H9 (cell line): Measurements from ENCODE around the gene RXYLT1. TPM values are rescaled to one million over a fixed set of nuclear protein-coding genes. Genes with fewer than 3 reads are reported as not detected.
"Not testable (repeated sequence)": the region's sequence is repeated elsewhere in the genome, so short reads cannot be mapped to it uniquely, and the experiment has no call there.

Experiments
- DNase-seq: peaks from one replicate; pipeline ENCODE4 v3.0.0-alpha.2; 2017
- H2AFZ ChIP-seq: one replicate; pipeline ENCODE4 v1.6.1; 2013; ENCODE audit warnings: mild to moderate bottlenecking, low read length, control low read depth, moderate library complexity
- H2AK5ac ChIP-seq: 2 replicates; pipeline ENCODE4 v1.6.1; 2013; ENCODE audit warnings: low read length, control low read depth, mixed read lengths; ENCODE audit not compliant: insufficient read length
- H2BK120ac ChIP-seq: one replicate; pipeline ENCODE4 v1.6.1; 2013; ENCODE audit warnings: low read depth, mild to moderate bottlenecking, low read length, control low read depth, inconsistent platforms; ENCODE audit not compliant: poor library complexity, severe bottlenecking
- H2BK12ac ChIP-seq: 2 replicates; pipeline ENCODE4 v1.6.1; 2013; ENCODE audit warnings: low read length, control low read depth, mixed read lengths, low read depth; ENCODE audit not compliant: insufficient read length
- H2BK15ac ChIP-seq: 2 replicates; pipeline ENCODE4 v1.6.1; 2013; ENCODE audit warnings: low read depth, low read length, control low read depth
- H2BK20ac ChIP-seq: one replicate; pipeline ENCODE4 v1.6.1; 2013; ENCODE audit warnings: low read depth, mild to moderate bottlenecking, low read length, control low read depth, inconsistent platforms; ENCODE audit not compliant: poor library complexity, severe bottlenecking
- H2BK5ac ChIP-seq: 2 replicates; pipeline ENCODE4 v1.6.1; 2013; ENCODE audit warnings: low read length, control low read depth, mixed read lengths; ENCODE audit not compliant: insufficient read length
- H3K14ac ChIP-seq: 2 replicates; pipeline ENCODE4 v1.6.1; 2013; ENCODE audit warnings: low read length, control low read depth; ENCODE audit not compliant: insufficient read depth
- H3K18ac ChIP-seq: 2 replicates; pipeline ENCODE4 v1.6.1; 2013; ENCODE audit warnings: low read depth, mild to moderate bottlenecking, mixed read lengths, low read length, control low read depth; ENCODE audit not compliant: insufficient read length
- H3K23ac ChIP-seq: 2 replicates; pipeline ENCODE4 v1.6.1; 2013; ENCODE audit warnings: low read length, control low read depth, mixed read lengths, low read depth; ENCODE audit not compliant: insufficient read length
- H3K23me2 ChIP-seq: 2 replicates; pipeline ENCODE4 v1.6.1; 2013; ENCODE audit warnings: low read depth, mild to moderate bottlenecking, mixed read lengths, low read length, control low read depth; ENCODE audit not compliant: insufficient read length, poor library complexity, severe bottlenecking
- H3K27ac ChIP-seq: 2 replicates; pipeline ENCODE4 v1.5.1; 2013; ENCODE audit warnings: low read length, control low read depth, mixed read lengths, low read depth; ENCODE audit not compliant: insufficient read length
- H3K27me3 ChIP-seq: 2 replicates; pipeline ENCODE4 v1.6.1; 2013; ENCODE audit warnings: low read length, control low read depth, inconsistent platforms; ENCODE audit not compliant: insufficient read depth
- H3K4ac ChIP-seq: 2 replicates; pipeline ENCODE4 v1.6.1; 2013; ENCODE audit warnings: low read depth, mild to moderate bottlenecking, control low read depth, inconsistent platforms, low read length, moderate library complexity
- H3K4me1 ChIP-seq: 2 replicates; pipeline ENCODE4 v1.6.1; 2013; ENCODE audit warnings: low read length, control low read depth, inconsistent platforms; ENCODE audit not compliant: insufficient read depth
- H3K4me2 ChIP-seq: 2 replicates; pipeline ENCODE4 v1.6.1; 2013; ENCODE audit warnings: low read length, control low read depth, mixed read lengths; ENCODE audit not compliant: insufficient read length, insufficient read depth
- H3K56ac ChIP-seq: 2 replicates; pipeline ENCODE4 v1.6.1; 2013; ENCODE audit warnings: low read depth, mild to moderate bottlenecking, mixed read lengths, low read length, control low read depth; ENCODE audit not compliant: insufficient read length
- H3K79me1 ChIP-seq: 2 replicates; pipeline ENCODE4 v1.6.1; 2013; ENCODE audit warnings: low read depth, mild to moderate bottlenecking, moderate library complexity, low read length, control low read depth, inconsistent platforms; ENCODE audit not compliant: insufficient read depth, poor library complexity, severe bottlenecking
- H3K79me2 ChIP-seq: 2 replicates; pipeline ENCODE4 v1.6.1; 2013; ENCODE audit warnings: low read length, control low read depth, inconsistent platforms; ENCODE audit not compliant: insufficient read depth
- H3K9ac ChIP-seq: 2 replicates; pipeline ENCODE4 v1.6.1; 2013; ENCODE audit warnings: low read length, control low read depth, mixed read lengths; ENCODE audit not compliant: insufficient read length; ENCODE audit errors: extremely low read depth
- H3K9me3 ChIP-seq: one replicate; pipeline ENCODE4 v1.6.1; 2013; ENCODE audit warnings: low read depth, low read length, inconsistent platforms; ENCODE audit not compliant: control insufficient read depth
- H3T11ph ChIP-seq: one replicate; pipeline ENCODE4 v1.6.1; 2013; ENCODE audit warnings: mild to moderate bottlenecking, low read length, control low read depth, inconsistent platforms
- H4K20me1 ChIP-seq: one replicate; pipeline ENCODE4 v1.6.1; 2013; ENCODE audit not compliant: control insufficient read depth, insufficient read length, insufficient read depth
- H4K5ac ChIP-seq: 2 replicates; pipeline ENCODE4 v1.6.1; 2013; ENCODE audit warnings: low read depth, mild to moderate bottlenecking, mixed read lengths, low read length, control low read depth; ENCODE audit not compliant: insufficient read length
- H4K8ac ChIP-seq: replicated peaks from 2 replicates; pipeline ENCODE4 v1.6.1; 2013; ENCODE audit warnings: low read length, control low read depth, mixed read lengths, low read depth; ENCODE audit not compliant: insufficient read length
- H4K91ac ChIP-seq: 2 replicates; pipeline ENCODE4 v1.6.1; 2013; ENCODE audit warnings: low read depth, mild to moderate bottlenecking, moderate library complexity, mixed read lengths, low read length, control low read depth; ENCODE audit not compliant: insufficient read length
- H3K27ac Mint-ChIP-seq, 3 experiments: 2 replicates in 2 of 3; 3 replicates in 1 of 3; pipeline ENCODE4 v1.8.0; 2020 to 2021; ENCODE audit warnings: mixed read lengths in 3 of 3, mild to moderate bottlenecking in 1 of 3, moderate library complexity in 1 of 3
- H3K27me3 Mint-ChIP-seq: 2 replicates; pipeline ENCODE4 v1.8.0; 2021; ENCODE audit warnings: low read depth, mild to moderate bottlenecking, moderate library complexity, mixed read lengths
- H3K36me3 Mint-ChIP-seq, 3 experiments: 2 replicates in 2 of 3; 3 replicates in 1 of 3; pipeline ENCODE4 v1.8.0; 2020 to 2021; ENCODE audit warnings: low read depth in 3 of 3, mixed read lengths in 3 of 3; ENCODE audit not compliant: insufficient read depth in 1 of 3
- H3K4me1 Mint-ChIP-seq, 2 experiments: 2 replicates each; pipeline ENCODE4 v1.8.0; 2020; ENCODE audit warnings: mixed read lengths in 2 of 2
- H3K4me3 Mint-ChIP-seq, 2 experiments: 2 replicates in 1 of 2; 3 replicates in 1 of 2; pipeline ENCODE4 v1.8.0; 2020 to 2021; ENCODE audit warnings: mild to moderate bottlenecking in 2 of 2, mixed read lengths in 2 of 2, moderate library complexity in 1 of 2
- H3K9me3 Mint-ChIP-seq, 2 experiments: 2 replicates in 1 of 2; 3 replicates in 1 of 2; pipeline ENCODE4 v1.8.0; 2020; ENCODE audit warnings: mild to moderate bottlenecking in 2 of 2, mixed read lengths in 2 of 2, moderate library complexity in 1 of 2
- WGBS: extraction: QIAGEN DNeasy Blood & Tissue Kit; methylation state at CpG from one replicate; pipeline ENCODE4 v1.1.7; 2013; ENCODE audit warnings: missing lambda C conversion rate, low lambda C conversion rate, mixed read lengths; ENCODE audit not compliant: insufficient read length; ENCODE audit errors: extremely low coverage; 5-methylcytosine and 5-hydroxymethylcytosine counted together
- total RNA-seq: library from RNA; stranded (reverse); gene quantifications from 2 replicates; pipeline ENCODE4 v1.2.1, GENCODE V29; 2021

Gene RXYLT1
- total RNA-seq, 1 experiment from 2014 or later: 10.1 TPM

DNA sequence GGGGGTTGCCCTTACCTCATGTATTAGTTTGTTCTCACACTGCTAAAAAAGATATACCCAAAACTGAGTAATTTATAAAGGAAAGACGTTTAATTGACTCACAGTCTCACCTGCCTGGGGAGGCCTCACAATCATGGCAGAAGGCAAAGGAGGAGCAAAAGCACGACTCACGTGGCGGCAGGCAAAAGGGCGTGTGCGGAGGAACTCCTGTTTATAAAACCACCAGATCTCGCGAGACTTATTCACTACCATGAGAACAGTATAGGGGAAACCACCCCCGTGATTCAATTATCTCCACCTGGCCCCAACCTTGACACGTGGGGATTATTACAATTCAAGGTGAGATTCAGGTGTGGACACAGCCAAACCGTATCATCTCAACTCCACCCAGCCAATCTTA, 33.2 kb upstream of the RXYLT1 start:
- H3K4me1 ChIP-seq, H2AK5ac ChIP-seq, H4K20me1 ChIP-seq, H2BK15ac ChIP-seq, H2BK20ac ChIP-seq, H3K9ac ChIP-seq, H3K23me2 ChIP-seq, H3T11ph ChIP-seq, H3K36me3 Mint-ChIP-seq, H3K27me3 ChIP-seq, H3K23ac ChIP-seq, H3K4me2 ChIP-seq, H4K91ac ChIP-seq, H3K27me3 Mint-ChIP-seq, H3K4me3 Mint-ChIP-seq, H3K27ac ChIP-seq, DNase-seq, H4K5ac ChIP-seq, H2AFZ ChIP-seq, H3K9me3 Mint-ChIP-seq, H2BK120ac ChIP-seq, H3K4me1 Mint-ChIP-seq, H3K9me3 ChIP-seq, H3K56ac ChIP-seq, H2BK12ac ChIP-seq, H3K27ac Mint-ChIP-seq, H3K14ac ChIP-seq, H3K79me2 ChIP-seq, H2BK5ac ChIP-seq, H3K18ac ChIP-seq, H3K79me1 ChIP-seq, H4K8ac ChIP-seq, H3K4ac ChIP-seq: not testable (repeated sequence)
- no CpG with 5 or more reads among the region's 11 CpGs for WGBS

- not testable (repeated sequence) for H3K4ac ChIP-seq, H4K5ac ChIP-seq, H4K91ac ChIP-seq, H2AK5ac ChIP-seq, H2BK120ac ChIP-seq, H3K27me3 Mint-ChIP-seq, H4K8ac ChIP-seq, H3K23ac ChIP-seq, H3K23me2 ChIP-seq, DNase-seq, H3K4me3 Mint-ChIP-seq, H3K14ac ChIP-seq, H3K27ac Mint-ChIP-seq, H2BK5ac ChIP-seq, H3K79me2 ChIP-seq, H3K9me3 Mint-ChIP-seq, H3K9me3 ChIP-seq, H3K9ac ChIP-seq, H2BK20ac ChIP-seq, H2BK12ac ChIP-seq, H3K36me3 Mint-ChIP-seq, H3K27me3 ChIP-seq, H2AFZ ChIP-seq, H3K4me1 ChIP-seq, H3K79me1 ChIP-seq, H2BK15ac ChIP-seq, H4K20me1 ChIP-seq, H3K18ac ChIP-seq, H3K56ac ChIP-seq, H3K4me2 ChIP-seq, H3T11ph ChIP-seq, H3K4me1 Mint-ChIP-seq, H3K27ac ChIP-seq
Measured at GRCh38 chr12:63747136-63747535, 32.6 kb upstream of the RXYLT1 start.
